Measurements from ENCODE around the gene SRSF3.
A peak's percentile ranks its signal among the peaks of the same experiment; 100 is the strongest.

SRSF3 gene

GRCh38 chr6:36618366-36619355, 24.5 kb downstream of the SRSF3 start:
- no peaks in the 10 kb centered on the region for H3K79me2 ChIP-seq (ENCODE audit: control insufficient read depth, low read length)
- H3K27me3 ChIP-seq (ENCODE audit: control insufficient read depth, low read length), result no peaks in the 10 kb centered on the region
- H3K27ac ChIP-seq (ENCODE audit: low read depth, low read length), result no peak overlapping the region
- H3K4me1 ChIP-seq (ENCODE audit: control insufficient read depth, low read length), result peaks cover 25% of the 10 kb centered on the region
- peaks cover 6% of the 10 kb centered on the region for H3F3A ChIP-seq (ENCODE audit: control insufficient read depth, insufficient read depth)
- H3K4me3 ChIP-seq (ENCODE audit: low read length), result no peak overlapping the region
- TF ChIP-seq EZH2phosphoT487 (IDR thresholded peaks at IDR 0.05; ENCODE audit: borderline replicate concordance, low read length) (no peak), CTCF (IDR thresholded peaks at IDR 0.05; ENCODE audit: low read depth, low read length, poor library complexity, severe bottlenecking) (no peak)
- no peaks in the 10 kb centered on the region for H3K9me3 ChIP-seq (ENCODE audit: control insufficient read depth, insufficient read depth, low read length)
- no peaks in the 10 kb centered on the region for H4K20me1 ChIP-seq (ENCODE audit: control insufficient read depth, insufficient read depth, low read depth, low read length)
- H3K36me3 ChIP-seq (ENCODE audit: control insufficient read depth, low read length), result peaks cover 3% of the 10 kb centered on the region; the same call in 1 of the 2 replicates
- no peaks in the 10 kb centered on the region for H3K9me2 ChIP-seq (replicated peaks; ENCODE audit: control insufficient read depth, low read length)
- no peak overlapping the region for H3K4me2 ChIP-seq (ENCODE audit: low read length)

GRCh38 chr6:36621371-36621855, 27.3 kb downstream of the SRSF3 start:
- Histone ChIP-seq H3K36me3 (ENCODE audit: control insufficient read depth, low read length) (no peaks in the 10 kb centered on the region), H3K9me2 (replicated peaks; ENCODE audit: control insufficient read depth, low read length) (no peaks in the 10 kb centered on the region), H3K4me3 (ENCODE audit: low read length) (no peak overlapping the region), H3K9me3 (ENCODE audit: control insufficient read depth, insufficient read depth, low read length) (no peaks in the 10 kb centered on the region), H3K4me1 (ENCODE audit: control insufficient read depth, low read length) (peaks cover 34% of the 10 kb centered on the region), H4K20me1 (ENCODE audit: control insufficient read depth, insufficient read depth, low read depth, low read length) (no peaks in the 10 kb centered on the region), H3F3A (ENCODE audit: control insufficient read depth, insufficient read depth) (no peaks in the 10 kb centered on the region; the same call in 1 of the 2 replicates), H3K27me3 (ENCODE audit: control insufficient read depth, low read length) (peaks cover 9% of the 10 kb centered on the region; the same call in 1 of the 2 replicates), H3K4me2 (ENCODE audit: low read length) (no peak overlapping the region), H3K27ac (ENCODE audit: low read depth, low read length) (no peak overlapping the region), H3K79me2 (ENCODE audit: control insufficient read depth, low read length) (no peaks in the 10 kb centered on the region)
- TF ChIP-seq EZH2phosphoT487 (IDR thresholded peaks at IDR 0.05; ENCODE audit: borderline replicate concordance, low read length) (no peak), CTCF (IDR thresholded peaks at IDR 0.05; ENCODE audit: low read depth, low read length, poor library complexity, severe bottlenecking) (no peak)

- Histone ChIP-seq H3K27ac (ENCODE audit: low read depth, low read length) (no peak overlapping the region), H3K36me3 (ENCODE audit: control insufficient read depth, low read length) (no peaks in the 10 kb centered on the region), H3K9me3 (ENCODE audit: control insufficient read depth, insufficient read depth, low read length) (no peaks in the 10 kb centered on the region), H3K4me2 (ENCODE audit: low read length) (peak overlapping the region; percentile 48; the same call in 1 of the 2 replicates), H3K4me3 (ENCODE audit: low read length) (no peak overlapping the region), H3K9me2 (replicated peaks; ENCODE audit: control insufficient read depth, low read length) (no peaks in the 10 kb centered on the region), H3K4me1 (ENCODE audit: control insufficient read depth, low read length) (peaks cover 34% of the 10 kb centered on the region), H3K27me3 (ENCODE audit: control insufficient read depth, low read length) (peaks cover 9% of the 10 kb centered on the region; the same call in 1 of the 2 replicates), H3F3A (ENCODE audit: control insufficient read depth, insufficient read depth) (no peaks in the 10 kb centered on the region; the same call in 1 of the 2 replicates), H3K79me2 (ENCODE audit: control insufficient read depth, low read length) (no peaks in the 10 kb centered on the region), H4K20me1 (ENCODE audit: control insufficient read depth, insufficient read depth, low read depth, low read length) (no peaks in the 10 kb centered on the region)
- no peak for TF ChIP-seq CTCF (IDR thresholded peaks at IDR 0.05; ENCODE audit: low read depth, low read length, poor library complexity, severe bottlenecking)
- no peak for TF ChIP-seq EZH2phosphoT487 (IDR thresholded peaks at IDR 0.05; ENCODE audit: borderline replicate concordance, low read length)
Measured at GRCh38 chr6:36622901-36623546, 28.9 kb downstream of the SRSF3 start.

Measured in DOHH2 (cell line).